NCI-H82 treated with DMSO at 0.1 percent for 48 hours (cell line): Measurements from ENCODE around the gene FMOD.

Source experiments
- DNase-seq: peaks from one replicate; lab custom pipeline; 2025; ENCODE audit not compliant: unreplicated experiment; lab: John Stamatoyannopoulos, UW

Gene FMOD

GRCh38 chr1:203361945-203362719, 11.2 kb upstream of the FMOD start:
- DNase-seq = no peak

GRCh38 chr1:203360547-203361185, 9.7 kb upstream of the FMOD start:
- no peak for DNase-seq

GRCh38 chr1:203359010-203359571, 8.2 kb upstream of the FMOD start:
- DNase-seq = no peak

DNA sequence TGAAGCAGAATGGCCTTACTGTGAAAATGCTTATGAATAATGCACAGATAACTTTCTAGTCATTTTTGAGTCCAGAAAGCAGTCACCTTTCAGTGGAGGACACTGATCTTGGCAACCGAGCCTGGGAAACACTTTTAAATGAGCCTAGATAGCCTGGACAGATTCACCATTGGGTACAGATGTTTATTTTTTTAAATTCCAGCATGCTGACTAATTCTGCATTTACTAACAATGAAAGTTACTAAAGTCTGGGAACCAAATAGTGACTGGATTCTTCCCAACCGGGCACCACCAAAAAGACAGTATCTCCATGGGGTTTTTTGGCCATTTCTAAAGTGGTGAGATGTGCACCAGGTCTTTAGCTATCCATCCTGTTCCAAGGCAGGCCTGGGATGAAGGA, 3.3 kb upstream of the FMOD start:
- DNase-seq = no peak

- no peak for DNase-seq
Measured at GRCh38 chr1:203353486-203353885, 2.6 kb upstream of the FMOD start.

- DNase-seq = no peak
Measured at GRCh38 chr1:203349773-203350524, 973 bp downstream of the FMOD start.

DNA sequence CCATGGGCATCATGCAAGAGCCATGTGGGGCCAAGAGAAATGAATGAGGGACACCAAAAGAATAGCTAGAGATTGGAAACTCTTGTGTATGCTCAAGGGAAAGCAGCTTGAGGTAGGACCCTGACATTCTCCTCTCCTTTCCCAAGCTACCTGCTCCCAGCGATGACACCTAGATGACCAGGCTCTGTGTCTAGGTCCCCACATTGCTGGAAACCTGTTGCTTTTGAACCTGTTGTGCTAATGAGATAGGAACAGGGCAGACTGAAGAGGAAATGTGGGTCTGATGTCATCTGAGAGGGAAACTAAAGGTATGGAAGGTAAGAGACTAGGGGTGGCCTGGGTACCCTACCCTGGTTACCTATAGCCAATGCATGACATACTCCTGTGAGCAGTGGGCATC, 1.8 kb downstream of the FMOD start:
- DNase-seq = no peak

- DNase-seq = no peak
Measured at GRCh38 chr1:203346769-203347102, 4.2 kb downstream of the FMOD start.

GRCh38 chr1:203346060-203346768, 4.7 kb downstream of the FMOD start:
- no peak for DNase-seq

- DNase-seq = no peak
Measured at GRCh38 chr1:203343956-203344754, 6.8 kb downstream of the FMOD start.

DNA sequence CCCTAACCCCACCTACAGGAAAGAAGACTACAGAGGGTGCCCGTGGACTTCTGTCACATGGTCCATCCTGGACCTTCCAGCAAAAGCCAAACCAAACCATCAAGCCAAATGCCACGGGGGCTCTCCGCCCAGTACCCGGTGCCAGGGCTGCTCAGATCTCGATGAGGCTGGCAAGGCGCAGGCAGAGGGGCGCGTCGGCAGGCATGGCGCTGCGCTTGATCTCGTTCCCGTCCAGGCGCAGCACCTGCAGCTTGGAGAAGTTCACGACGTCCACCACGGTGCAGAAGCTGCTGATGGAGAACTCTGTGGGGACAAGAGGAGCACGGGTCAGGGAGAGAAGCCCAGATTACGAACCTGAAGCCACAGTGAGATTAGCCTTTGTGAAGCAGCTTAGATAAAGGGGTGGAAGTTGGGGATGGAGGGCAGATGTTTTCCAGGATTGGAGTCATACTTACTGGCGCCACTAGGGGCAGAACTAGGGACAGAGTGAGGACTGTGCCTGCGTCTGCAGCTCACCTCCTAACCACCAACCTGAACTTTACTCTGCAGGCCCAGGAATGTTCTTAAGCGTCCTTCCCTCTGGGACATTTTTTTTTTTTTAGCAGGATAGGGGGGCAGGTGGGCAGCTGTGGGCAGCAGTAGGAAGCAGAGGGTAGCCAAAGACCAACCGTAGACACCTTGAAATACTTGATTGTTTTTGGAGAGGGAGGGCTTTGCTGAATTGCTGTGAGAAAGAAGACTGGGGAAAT, 8.6 kb downstream of the FMOD start:
- peak; percentile 94 for DNase-seq

DNA sequence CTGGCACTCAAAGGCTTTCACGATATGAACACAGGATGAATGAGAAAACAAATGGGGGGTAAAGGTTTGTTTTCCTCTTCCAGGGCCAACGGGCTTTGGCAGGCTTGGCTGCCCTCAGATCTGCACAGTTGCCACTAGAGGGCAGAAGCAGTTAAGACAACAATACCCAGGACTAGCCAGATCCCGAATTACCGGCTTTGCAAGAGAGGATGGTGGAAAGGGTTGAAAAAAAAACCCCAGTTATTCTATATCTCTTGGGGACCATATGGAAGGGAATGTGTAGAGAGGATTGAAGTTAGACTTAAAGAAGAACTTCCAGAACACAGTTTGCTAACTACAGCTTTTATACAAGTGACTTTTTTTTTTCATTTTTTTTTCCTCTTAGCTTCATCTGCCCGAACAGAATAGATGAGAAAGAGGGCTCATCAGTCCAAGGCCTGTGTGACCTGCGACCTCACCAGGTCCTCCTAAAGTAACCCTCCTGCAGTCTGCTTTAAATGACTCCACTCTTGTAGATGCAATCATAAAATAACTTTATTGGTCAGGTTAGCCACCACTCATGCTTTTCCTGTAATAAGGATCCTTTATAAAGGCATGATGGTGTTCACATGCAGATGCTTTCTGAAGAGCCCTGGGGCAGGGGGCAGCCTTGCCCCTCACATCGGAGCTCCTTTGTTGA, 10.7 kb downstream of the FMOD start:
- DNase-seq = peak; percentile 87

DNA sequence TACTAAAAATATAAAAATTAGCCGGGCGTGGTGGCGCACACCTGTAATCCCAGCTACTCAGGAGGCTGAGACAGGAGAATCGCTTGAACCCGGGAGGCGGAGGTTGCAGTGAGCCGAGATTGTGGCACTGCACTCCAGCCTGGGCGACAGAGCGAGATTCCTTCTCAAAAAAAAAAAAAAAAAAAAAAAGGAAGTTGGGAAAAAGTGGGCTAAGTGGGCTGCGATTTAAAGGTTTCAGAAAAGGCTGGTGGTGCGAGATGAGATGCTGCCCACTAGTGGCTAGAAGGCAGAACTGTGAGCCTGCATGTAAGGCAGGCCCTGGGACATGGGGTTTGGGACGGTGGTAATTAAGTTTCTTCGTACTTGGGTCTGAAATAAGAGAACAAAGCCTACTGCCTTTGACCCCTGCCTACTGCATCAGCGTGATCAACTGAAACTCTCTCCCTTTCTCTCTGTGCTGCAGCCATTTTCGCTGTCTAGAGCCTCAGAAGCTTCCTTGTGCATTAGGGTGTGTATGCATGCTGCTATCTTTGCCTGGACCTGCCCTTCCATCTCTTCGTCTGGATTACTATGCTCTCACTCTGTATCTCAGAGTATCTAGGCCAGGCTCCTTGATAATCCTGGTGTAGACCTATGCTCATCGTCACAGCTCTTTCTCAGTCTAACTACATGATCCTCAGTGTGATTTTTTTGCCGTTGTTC, 12.4 kb downstream of the FMOD start:
- DNase-seq = peak; percentile 63

GRCh38 chr1:203336097-203336496, 14.8 kb downstream of the FMOD start:
- DNase-seq = no peak

- DNase-seq = no peak
Measured at GRCh38 chr1:203335503-203335902, 15.4 kb downstream of the FMOD start.

DNA sequence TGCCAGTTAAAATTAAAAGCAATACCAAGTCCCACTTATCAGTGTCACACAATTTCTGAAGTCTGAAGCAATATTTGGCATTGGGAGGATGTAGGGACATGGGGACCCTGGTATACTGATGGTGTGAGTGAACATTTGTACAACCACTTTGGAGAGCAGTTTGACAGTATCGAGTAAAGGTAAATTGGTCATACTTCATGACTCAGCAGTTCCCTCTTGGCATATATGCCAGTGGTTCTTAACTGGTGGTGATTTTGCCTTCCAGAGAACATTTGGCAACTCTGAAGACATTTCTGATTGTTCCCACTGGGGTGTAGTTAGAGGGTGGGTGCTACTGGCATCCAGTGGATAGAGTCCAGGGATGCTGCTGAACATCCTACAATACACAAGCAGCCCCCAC, 19.7 kb downstream of the FMOD start:
- DNase-seq = no peak

DNA sequence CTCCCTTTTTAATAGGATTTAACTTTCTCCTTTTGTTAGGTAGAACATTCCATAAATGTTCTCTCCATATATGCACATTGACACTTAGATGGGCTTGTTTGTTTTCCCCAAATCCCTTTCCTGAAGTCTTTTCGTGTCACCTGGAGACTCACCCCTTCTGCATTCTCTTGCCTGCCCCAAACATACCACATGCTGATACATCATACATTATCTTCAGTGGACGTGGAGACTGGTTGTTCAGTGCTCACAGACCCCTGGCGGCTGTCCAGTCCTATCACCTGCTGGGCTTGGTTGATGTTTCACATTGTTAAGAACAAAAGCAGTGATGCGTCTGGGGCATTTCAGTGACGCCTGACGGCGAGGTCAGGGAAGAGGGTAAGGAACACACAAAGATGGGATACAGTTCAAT, 22.2 kb downstream of the FMOD start:
- peak; percentile 33 for DNase-seq

DNA sequence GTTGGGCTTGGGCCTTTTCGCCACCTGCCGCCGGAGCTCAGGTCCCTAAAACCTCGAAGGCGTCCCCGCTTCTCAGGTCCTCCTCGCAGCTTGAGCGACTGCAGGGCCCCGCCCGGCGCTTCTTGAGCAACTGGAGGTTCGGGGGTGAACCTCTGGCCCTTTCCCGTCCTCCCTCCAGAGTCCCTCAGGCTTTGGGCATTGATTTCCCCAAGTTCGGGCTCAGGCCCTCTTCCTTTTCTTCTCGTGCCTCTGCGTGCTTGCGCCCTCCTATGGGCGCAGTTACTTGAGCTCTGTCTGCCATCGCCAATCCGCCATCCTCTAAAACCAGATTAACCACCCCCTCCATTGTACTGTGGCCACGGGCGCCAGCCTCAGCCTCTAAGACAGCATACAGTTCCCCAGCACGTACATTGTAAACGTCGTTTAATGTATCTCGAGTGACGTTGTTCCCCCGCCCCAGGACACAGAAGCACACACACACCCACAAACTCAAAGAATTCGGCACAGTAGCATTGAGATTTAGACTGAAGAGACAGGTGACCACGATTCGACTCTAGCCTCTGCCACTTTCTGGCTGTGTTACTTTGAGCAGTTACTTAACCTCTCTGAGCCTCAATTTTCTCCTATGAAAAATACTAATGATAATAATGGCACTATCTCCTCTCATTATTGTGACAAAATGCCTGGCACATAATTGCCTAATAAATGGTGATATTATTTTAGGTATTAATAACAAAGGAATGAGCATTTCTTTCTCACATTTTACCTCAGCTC, 23.1 kb downstream of the FMOD start:
- peak; percentile 94 for DNase-seq
